OCI-M2 (cell line): ENCODE data around the gene STEEP1.
A peak's percentile ranks its signal among the peaks of the same experiment; 100 is the strongest.

Source experiments
- DNase-seq: peaks from one replicate; lab custom pipeline; 2025; ENCODE audit not compliant: unreplicated experiment; lab: John Stamatoyannopoulos, UW

The STEEP1 gene

GRCh38 chrX:119565107-119565663, at the start of gene STEEP1:
Gene STEEP1 (minus strand): TSS chrX:119565409. CDS start chrX:119565355, 54 bp downstream.
- peak; percentile 33 for DNase-seq

DNA sequence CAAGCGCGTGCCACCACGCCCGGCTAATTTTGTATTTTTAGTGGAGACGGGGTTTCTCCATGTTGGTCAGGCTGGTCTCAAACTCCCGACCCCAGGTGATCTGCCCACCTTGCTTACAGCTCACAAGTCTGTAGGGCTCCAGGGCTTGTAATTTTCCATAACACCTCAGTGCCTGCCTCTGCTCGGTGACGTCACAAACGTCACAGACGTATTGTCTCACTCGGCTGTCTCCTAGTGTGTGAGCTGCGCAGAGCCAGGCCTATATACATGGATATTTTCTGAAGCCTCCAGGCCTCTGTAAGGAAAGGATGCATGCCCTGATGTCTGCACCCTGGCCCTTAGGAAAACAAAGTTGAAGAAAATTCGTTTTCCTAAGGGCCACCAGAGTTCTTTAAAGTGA, 49.6 kb upstream of the STEEP1 start:
- DNase-seq = no peak

DNA sequence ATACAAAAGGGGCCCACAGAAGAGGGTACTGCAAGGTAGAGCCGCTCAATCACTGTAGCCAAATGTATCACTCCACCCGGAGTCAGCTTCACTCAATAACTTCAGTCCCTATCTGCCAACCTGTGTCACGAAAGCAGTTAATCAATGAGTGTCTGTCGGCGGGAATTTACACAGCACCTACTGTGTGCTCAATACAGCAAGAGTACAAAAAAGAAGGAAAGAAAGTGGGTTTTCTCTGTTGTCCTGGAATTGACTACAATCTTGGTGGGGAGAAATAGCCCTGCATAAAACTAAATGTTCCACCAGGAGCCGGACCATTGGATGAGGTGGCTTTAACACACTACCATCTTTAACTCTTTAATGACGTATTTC, 41.8 kb upstream of the STEEP1 start:
- DNase-seq = no peak

- DNase-seq = peak; percentile 9
These were observed 41.2 kb upstream of the STEEP1 start, which contains the start of gene NKRF for GRCh38 chrX:119606280-119607017. Gene NKRF (minus strand): TSS chrX:119606424.

- DNase-seq = no peak
These were observed 40.5 kb upstream of the STEEP1 start for GRCh38 chrX:119605464-119606279.

- DNase-seq = no peak
These were observed 39.7 kb upstream of the STEEP1 start for GRCh38 chrX:119604766-119605463.

- DNase-seq = no peak
These were observed 37.6 kb upstream of the STEEP1 start for GRCh38 chrX:119602701-119603255.

GRCh38 chrX:119589810-119590209, 24.6 kb upstream of the STEEP1 start:
- DNase-seq = no peak

GRCh38 chrX:119583431-119584059, 18.3 kb upstream of the STEEP1 start:
- no peak for DNase-seq

- DNase-seq = no peak
These were observed 14.2 kb upstream of the STEEP1 start for GRCh38 chrX:119579414-119579813.

GRCh38 chrX:119574394-119575266, 9.4 kb upstream of the STEEP1 start, which contains the start of gene UBE2A:
Gene UBE2A (plus strand): TSS chrX:119574563. CDS start chrX:119574712, 149 bp downstream.
- DNase-seq = peak; percentile 11

DNA sequence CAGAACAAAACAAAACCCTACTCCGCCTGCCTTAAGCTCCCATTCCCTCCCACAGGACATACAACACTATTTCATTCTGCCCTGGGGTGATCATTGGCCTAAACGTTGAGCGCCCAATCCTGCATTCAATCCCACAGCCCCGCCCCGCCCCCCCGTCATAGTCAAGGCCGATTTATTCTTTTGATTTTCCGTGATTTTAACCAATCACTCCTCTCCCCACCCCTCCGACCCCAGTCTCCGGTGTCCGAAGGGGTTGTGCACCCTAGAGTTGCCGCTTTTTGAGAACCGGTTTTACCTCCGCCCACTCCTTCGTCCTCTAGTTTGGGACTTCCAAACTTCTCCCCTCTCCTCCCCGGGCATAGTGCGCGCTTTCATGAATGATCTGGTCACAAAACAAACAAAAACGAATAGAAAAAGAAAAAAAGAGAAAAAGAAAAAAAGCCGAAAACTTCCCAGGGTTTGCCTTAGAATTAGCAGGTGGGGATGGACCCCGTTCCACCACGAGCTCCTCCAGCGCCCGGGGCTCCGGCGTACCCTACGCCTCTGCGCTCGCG, 8.7 kb upstream of the STEEP1 start:
- DNase-seq = no peak

DNA sequence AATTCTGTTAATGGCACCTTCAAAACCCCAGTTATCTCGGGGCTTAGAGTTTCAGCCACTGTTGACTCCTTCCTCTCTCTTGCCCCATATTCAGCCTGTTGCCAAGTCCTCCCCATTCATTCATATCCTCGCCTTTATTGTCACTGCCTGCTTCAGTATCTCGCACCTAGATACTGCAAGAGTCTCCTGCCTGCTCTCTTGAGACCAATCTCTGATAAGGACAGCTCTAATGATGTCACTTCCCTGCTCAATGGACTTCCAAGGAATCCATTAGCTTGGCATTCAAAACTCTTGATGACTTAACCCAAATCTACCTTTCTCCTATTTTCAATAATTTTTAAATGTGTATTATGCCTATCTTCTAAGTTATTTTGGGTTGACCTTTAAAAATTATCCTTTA, 8.0 kb upstream of the STEEP1 start:
- no peak for DNase-seq

DNA sequence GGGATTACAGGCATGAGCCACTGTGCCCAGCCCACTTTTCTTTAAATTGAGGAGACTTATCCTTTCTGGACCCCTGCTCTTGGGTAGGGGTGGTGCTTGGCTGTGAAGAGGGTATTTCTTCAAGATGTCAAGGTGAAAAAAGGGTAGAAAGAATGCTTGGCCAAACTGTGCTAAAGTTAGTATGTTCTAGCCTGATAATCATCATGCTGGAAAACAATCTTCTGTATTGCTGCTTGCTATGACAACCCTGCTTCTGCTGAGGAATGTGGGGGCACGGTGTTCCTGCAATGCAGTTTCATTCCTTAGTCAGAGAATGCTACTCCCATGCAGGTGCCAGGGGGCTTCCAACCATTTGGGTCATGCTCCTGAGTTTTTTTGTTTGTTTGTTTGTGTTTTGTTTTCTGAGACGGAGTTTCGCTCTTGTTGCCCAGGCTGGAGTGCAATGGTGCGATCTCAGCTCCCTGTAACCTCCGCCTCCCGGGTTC, 5.2 kb upstream of the STEEP1 start:
- no peak for DNase-seq

DNA sequence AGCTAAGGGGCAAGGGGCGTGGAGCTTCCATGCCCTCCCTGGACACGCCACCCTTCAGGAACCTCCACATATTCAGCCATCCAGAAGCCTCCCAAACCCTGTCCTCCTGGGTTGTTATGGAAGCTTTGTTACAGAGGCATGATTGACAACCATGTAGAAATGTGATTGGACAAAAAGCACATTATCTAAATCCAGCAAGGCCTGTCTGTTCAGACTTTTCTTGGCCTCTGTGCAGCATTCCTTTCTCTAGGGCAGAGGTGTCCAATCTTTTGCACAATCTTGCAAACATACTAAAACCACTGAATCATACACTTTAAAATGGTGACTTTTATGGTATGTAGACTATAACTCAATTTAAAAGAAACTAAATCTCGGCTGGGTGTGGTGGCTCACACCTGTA, 12.7 kb downstream of the STEEP1 start:
- no peak for DNase-seq

- no peak for DNase-seq
These were observed 15.7 kb downstream of the STEEP1 start for GRCh38 chrX:119549327-119550016.

DNA sequence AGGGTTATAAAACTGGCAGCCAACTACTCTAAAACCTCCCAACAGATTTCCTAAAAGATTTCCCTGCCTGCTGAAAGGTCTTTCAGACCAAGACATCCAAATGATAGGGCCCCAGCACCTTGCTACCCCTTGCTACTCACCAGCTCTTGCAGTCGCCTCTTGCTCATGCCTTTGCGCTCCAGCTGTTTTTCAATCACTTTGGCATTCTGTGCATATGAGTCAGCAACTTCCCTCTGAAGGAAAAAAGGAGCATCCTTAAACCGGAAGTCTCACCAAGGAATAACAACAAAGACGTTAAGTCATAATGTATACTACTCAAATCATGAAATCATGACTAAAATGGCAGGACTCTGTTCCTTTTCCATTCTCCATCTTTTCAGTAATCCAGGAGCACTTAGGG, 24.0 kb downstream of the STEEP1 start:
- DNase-seq = no peak

DNA sequence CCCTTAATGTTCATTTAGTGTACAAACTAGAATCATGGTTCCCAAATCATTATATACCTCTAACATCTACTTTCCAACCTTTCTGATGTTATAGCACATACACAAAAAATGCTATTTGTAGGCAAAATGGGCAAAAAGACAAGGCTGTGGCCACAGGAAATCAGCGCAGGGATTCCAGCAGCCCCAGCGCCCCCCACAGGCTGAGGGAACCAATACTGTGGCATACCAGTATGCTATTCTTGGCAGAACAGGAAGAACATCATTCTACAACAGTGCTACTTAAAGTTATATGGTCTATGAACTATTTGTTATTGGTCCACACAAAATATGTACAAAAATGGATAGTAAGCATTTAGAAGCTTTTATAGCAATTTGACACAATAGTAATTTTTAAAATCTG, 25.3 kb downstream of the STEEP1 start:
- DNase-seq = no peak
